Activated CD4-positive, alpha-beta T cell treated with anti-CD3 and anti-CD28 coated beads for 1 hour (primary cell): ENCODE measurements around the gene OPN5.

Experiments used
- DNase-seq: peaks from one replicate; pipeline ENCODE4 v3.0.0-alpha.2; 2020

OPN5 gene

DNA sequence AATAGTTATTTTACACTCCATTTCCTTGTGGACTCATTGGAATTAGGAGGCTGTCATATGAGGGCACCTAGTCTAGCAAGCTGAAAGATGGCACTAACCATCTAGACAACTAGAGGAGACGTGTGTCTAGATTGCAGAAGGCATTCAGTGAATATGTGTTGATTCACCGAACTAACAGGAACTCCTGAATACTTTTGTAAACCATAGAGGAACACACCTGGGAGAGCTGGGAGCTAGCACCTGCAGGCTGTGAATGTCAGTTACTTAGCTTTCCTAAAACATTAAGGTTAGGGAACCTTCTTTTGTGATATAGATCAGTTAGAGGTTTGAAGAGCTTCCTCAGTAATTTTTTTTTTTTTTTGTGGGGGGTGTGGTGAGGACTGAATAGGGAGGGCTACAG lies 7.7 kb downstream of the OPN5 start:
- DNase-seq, result no peak

DNA sequence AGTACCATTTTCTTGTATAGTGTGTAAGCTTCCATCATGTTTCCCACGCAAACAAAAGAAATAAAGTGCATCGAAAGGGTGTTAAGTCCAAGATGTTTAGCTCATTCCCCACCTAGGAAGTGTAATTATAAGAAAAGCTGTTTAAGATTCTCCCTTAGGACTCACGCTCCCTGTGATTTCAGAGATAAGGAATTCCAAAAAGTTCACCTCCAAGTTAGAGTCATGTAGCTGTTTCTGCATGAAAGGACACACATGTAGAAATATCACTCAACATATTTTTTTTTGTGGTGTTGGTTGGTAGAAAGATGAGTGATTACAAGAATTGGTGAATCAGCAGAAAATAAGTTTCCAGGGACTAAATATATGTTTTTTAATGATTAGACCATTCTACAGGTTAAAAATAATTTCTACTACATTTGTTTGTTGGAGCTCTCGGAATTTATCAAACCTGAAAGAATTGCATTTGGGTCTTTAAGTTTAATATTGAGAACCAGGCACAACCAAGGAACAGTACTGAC lies 10.4 kb downstream of the OPN5 start:
- DNase-seq, result no peak

- no peak for DNase-seq
Measured at GRCh38 chr6:47794577-47795135, 12.8 kb downstream of the OPN5 start.

- DNase-seq, result no peak
Measured at GRCh38 chr6:47801984-47802383, 20.2 kb downstream of the OPN5 start.

GRCh38 chr6:47804821-47805220 lies 23.0 kb downstream of the OPN5 start:
- DNase-seq, result no peak

DNA sequence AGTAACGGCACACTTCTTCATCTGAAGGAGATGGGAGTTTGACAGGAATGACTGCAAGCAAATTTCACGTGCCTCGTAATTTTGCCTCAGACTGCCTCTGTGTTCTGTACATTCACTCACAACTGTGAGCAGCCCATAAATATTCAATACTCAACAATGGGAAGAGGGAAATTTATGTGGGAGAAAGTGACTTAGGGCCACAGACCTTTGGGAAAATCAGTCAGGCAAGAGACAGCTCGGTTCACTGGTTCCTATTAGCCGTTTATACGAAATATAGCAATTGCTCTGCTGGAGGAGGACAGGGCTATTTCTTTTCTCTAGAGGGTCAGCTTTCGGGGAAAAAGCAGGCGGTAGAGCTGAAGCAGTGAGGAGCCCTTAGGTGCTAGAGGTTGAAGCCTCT lies 28.0 kb downstream of the OPN5 start:
- no peak for DNase-seq

DNA sequence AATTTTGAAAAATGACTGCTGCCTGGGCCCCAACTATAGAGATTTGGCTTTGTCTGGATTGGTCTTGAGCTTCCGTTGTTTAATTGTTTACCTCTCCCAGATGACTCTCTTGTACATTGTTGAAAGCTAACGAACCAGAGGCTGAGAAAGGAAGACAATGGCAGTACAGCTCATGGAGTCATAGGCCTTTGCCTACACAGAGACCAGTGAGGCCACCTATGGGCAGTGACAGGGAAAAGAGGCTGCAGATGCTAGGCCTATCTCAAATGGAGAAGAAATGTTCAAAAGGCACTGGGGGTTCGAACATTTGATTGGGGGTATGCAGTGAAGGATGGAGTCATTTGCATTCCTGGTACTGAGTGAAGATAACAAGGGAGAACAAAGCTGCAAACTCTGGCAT lies 29.1 kb downstream of the OPN5 start:
- no peak for DNase-seq

DNA sequence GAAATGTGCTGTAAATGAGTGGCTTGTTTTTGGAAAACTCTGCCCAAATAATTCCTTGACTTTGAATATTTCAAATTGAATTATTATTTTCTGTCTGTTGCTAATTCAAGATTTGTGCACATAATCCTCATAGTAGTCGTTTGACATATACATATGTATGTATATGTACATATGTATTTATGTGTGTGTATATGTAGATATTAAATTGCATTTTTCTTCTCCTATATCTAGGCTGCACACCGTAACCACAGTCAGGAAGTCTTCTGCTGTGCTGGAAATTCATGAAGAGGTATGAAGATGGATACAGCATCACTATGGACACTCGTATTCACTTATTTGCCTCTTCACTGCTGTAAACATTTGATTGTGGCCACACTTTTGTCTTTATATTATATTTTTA lies 29.6 kb downstream of the OPN5 start:
- DNase-seq, result no peak

DNA sequence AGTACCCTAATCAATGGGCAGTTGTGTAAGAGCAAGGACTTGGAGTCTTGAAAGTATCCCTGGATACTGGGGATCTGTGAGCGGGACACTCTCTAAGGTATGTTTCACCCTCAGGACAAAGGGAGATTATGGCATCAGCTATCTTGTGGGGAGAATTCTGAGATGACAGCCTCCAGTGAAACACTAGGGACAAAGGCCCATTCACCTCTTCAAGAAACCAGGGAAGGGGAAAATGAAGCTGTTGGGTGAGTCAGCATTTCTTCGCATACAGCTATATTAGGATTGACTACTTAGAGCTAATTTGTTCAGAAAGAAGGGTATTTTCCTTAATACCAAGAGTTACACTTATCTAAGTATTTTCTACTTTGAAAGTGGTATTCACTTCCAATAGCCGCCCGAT lies 35.9 kb downstream of the OPN5 start:
- DNase-seq, result no peak

DNA sequence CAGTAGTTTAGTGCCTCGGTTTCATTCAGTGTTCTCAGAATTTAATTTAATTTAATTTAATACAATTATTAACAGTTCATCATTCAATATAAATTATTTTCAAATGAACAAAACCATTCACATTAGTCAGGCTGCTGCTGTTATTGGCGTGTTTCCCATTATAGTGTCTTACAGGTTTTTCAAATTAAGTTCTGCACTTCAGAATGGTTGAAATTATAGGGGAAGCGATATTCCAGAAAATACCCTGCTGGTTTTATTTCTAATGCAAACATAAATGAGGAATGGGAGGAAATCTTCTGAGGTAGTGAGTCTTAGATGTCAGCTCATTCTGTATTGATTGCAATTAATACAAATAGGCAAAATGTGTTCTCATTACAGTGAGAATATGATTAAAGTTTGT lies 37.6 kb downstream of the OPN5 start:
- no peak for DNase-seq

- no peak for DNase-seq
Measured at GRCh38 chr6:47822856-47823554, 41.2 kb downstream of the OPN5 start.

- DNase-seq, result no peak
Measured at GRCh38 chr6:47832386-47833100, 50.7 kb downstream of the OPN5 start.

- no peak for DNase-seq
Measured at GRCh38 chr6:47834196-47834595, 52.4 kb downstream of the OPN5 start.

GRCh38 chr6:47836046-47836445 lies 54.2 kb downstream of the OPN5 start:
- no peak for DNase-seq

DNA sequence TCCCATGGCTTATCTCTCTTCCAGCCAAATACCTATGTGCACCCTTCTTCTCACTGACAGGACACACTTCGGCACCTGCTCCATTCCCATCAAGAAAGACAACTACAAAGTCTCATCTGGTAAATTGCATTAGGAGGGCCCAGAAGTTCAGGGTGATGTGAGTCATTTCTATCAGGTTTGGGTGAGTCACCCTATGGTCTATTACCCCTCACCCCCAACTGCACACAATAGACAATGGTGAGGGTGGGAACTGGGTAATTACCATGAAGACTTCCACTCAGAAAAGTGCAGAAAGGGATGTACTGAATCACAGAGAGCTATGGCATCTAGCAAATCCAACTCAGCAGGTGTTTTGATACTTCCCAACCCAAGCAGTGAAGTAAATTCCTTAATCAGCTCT lies 54.8 kb downstream of the OPN5 start:
- DNase-seq, result no peak

GRCh38 chr6:47839645-47840044 lies 57.8 kb downstream of the OPN5 start:
- no peak for DNase-seq

GRCh38 chr6:47844881-47845280 lies 63.0 kb downstream of the OPN5 start:
- no peak for DNase-seq

DNA sequence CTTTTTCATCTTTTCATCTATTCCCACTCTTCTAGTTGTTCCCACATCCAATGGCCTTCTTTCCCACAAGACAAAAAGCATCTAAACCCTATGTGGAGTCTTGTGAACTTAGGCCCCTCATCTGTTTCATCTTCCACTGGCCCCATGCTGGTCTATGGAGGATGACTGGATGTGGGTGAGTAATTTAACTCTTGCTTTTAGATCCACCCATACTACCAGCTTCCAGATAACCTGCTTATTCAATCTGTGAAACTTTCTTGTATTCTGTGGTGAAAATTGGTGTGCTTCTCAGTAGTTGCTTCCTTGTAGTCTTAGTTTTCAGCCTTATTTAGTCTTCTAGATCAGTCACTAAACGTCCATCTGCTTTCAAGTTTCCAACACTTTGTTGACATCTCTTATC lies 64.9 kb downstream of the OPN5 start:
- DNase-seq, result no peak

GRCh38 chr6:47851091-47851490 lies 69.3 kb downstream of the OPN5 start:
- DNase-seq, result no peak

GRCh38 chr6:47852727-47853126 lies 70.9 kb downstream of the OPN5 start:
- no peak for DNase-seq

DNA sequence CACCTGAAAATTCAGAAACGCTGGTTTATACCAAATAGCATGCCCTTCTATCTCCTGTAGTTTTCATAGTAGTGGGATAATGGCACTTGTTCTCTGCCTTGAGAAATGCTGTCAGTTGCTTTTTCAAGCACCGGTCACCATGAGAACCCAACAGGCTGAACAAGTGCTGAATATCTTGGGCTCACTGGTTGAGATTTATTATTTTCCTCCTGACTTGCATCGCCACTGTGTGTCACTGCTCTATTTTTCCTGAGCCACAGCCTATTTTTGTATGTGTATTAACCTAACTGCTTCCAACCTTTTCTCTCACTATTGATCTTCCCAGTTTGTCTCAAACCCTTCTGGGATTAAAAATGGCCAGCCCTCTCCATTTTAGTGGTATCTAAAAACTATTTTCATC lies 71.9 kb downstream of the OPN5 start:
- no peak for DNase-seq

GRCh38 chr6:47854971-47855370 lies 73.1 kb downstream of the OPN5 start:
- DNase-seq, result no peak

DNA sequence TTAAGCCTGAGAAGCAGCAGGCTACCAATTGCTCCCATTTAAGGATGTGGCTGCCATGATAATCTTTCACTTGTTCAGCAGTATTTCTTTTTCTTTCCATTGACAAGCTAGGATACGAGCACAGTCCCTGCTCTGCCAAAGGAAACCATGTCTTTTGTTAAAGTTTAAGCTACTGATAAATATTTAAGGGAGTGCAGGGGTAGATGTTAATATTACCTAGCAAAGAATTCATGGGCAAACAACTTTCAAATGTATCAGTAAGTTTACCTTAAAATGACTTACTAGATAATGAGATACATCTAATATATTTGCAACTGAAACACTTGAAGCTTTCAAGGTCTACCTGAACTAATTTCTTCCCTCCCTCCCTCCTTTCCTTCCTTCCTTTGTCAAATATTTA lies 77.3 kb downstream of the OPN5 start:
- DNase-seq, result no peak

- DNase-seq, result no peak
Measured at GRCh38 chr6:47862731-47863130, 80.9 kb downstream of the OPN5 start.
